ENCODE data around the gene NUCB2.
"Not testable (repeated sequence)": the region's sequence is repeated elsewhere in the genome, so short reads cannot be mapped to it uniquely, and the experiment has no call there.

Gene NUCB2

GRCh38 chr11:17276236-17277023 is at the start of gene NUCB2:
Gene NUCB2, plus strand, starts transcription at chr11:17276739. Its CDS starts 18,585 bp downstream, at chr11:17295324.
- peak; percentile 89 to 95 (median 93) for DNase-seq (ENCODE audit: low read depth in 3 of 3)

GRCh38 chr11:17228186-17228925 is 48.2 kb upstream of the NUCB2 start:
- not testable (repeated sequence) for DNase-seq (ENCODE audit: low read depth in 3 of 3)

DNA sequence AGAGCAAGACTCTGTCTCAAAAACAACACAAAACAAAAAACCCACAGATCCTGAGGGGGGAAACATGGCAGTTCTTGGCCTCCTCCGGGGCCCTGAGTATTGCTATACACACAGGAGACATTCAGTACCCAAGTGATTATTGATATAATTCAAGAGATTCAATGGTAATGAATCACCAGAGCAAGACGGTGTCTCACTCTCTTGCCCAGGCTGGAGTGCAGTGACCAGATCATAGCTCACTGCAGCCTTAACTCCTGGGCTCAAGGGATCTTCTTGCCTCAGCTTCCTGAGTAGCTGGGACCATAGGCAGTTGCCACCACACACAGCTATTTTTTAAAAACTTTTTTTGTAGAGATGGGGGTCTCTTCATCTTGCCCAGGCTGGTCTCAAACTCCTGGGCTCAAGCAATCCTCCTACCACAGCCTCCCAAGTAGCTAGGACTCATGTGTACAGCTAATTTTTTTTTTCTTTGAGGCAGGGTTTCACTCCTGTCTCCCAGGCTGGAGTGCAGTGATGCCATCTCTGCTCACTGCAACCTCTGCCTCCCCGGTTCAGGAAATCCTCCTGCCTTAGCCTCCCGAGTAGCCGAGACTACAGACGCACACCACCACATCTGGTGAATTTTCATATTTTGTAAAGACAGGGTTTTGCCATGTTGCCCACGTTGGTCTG is 46.9 kb upstream of the NUCB2 start:
- DNase-seq (ENCODE audit: low read depth in 3 of 3), result no peak

- no peak for DNase-seq (ENCODE audit: low read depth in 3 of 3)
These were observed 45.4 kb upstream of the NUCB2 start for GRCh38 chr11:17230867-17231851.

- no peak for DNase-seq (ENCODE audit: low read depth in 3 of 3)
These were observed 43.4 kb upstream of the NUCB2 start for GRCh38 chr11:17233101-17233500.

DNA sequence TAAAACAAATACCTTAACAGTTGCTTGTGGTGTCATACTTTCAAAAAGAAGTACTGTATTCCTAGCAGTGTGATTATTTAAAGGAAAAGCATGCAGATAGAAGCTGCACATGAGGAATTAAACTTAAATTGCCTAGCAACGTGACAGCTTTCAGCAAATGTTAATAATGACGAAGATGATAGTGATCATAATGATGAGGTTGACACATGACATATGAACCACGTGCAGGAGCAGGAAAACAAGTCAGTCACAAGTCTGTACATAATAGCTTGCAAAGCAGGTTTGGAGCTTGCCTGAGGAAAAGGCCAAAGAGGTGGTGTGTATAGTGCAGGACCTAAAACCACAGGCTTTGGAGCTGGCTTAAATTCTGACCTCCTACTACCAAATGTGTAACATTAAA is 38.2 kb upstream of the NUCB2 start:
- no peak for DNase-seq (ENCODE audit: low read depth in 3 of 3)

DNA sequence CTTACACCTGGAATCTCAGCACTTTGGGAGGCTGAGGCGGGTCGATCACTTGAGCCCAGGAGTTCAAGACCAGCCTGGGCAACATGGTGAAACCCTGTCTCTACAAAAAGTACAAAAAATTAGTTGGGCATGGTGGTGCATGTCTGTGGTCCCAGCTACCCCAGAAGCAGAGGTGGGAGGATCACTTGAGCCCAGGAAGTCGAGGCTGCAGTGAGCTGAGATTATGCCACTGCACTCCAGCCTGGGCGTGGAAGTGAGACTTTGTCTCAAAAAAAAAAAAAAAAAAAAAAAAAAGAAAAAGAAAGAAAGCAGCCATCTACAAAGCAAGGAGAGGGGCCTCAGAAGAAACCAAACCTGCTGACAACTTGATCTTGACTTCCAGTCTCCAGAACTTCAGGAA is 36.6 kb upstream of the NUCB2 start:
- not testable (repeated sequence) for DNase-seq (ENCODE audit: low read depth in 3 of 3)

GRCh38 chr11:17240780-17241179 is 35.8 kb upstream of the NUCB2 start:
- no peak for DNase-seq (ENCODE audit: low read depth in 3 of 3)

GRCh38 chr11:17242954-17243353 is 33.6 kb upstream of the NUCB2 start:
- DNase-seq (ENCODE audit: low read depth in 3 of 3), result not testable (repeated sequence)

GRCh38 chr11:17244046-17244445 is 32.5 kb upstream of the NUCB2 start:
- DNase-seq (ENCODE audit: low read depth in 3 of 3), result no peak

GRCh38 chr11:17250561-17251350 is 25.8 kb upstream of the NUCB2 start:
- no peak for DNase-seq (ENCODE audit: low read depth in 3 of 3)

DNA sequence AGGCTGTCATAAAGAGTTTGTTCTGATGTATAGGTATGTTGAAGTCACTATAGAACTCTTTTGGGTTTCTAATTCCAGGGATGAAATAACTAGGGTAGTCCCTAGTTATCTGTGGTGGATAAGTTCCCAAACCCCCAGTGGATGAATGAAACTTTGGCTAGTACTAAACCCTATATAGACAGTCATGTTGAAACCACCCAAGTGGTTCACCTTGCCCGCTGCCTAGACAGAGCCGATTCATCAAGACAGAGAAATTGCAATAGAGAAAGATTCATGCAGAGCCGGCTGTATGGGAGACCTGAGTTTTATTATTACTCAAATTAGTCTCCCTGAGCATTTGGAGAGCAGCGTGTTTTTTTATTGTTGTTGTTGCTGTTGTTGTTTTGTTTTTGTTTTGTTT is 23.8 kb upstream of the NUCB2 start:
- DNase-seq (ENCODE audit: low read depth in 3 of 3), result no peak

GRCh38 chr11:17256512-17256911 is 20.0 kb upstream of the NUCB2 start:
- DNase-seq (ENCODE audit: low read depth in 3 of 3), result no peak

DNA sequence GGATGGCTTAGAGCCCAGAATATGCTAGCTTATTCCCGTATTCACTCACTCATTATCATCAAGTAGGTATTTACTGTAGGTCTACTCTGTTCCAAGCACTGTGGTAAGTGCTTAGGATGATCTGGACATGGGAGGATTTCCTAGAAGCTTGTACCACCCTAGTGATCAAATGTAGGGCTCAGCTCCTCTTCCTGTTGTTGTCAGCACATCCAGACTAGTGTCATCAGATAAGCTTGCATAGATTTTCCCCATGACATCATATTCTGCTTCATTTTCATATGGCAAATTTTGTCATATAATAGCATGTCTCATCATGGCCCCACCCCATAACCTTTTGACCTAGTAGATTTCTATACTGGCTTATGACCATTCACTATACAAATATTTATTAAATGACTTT is 19.3 kb upstream of the NUCB2 start:
- no peak for DNase-seq (ENCODE audit: low read depth in 3 of 3)

DNA sequence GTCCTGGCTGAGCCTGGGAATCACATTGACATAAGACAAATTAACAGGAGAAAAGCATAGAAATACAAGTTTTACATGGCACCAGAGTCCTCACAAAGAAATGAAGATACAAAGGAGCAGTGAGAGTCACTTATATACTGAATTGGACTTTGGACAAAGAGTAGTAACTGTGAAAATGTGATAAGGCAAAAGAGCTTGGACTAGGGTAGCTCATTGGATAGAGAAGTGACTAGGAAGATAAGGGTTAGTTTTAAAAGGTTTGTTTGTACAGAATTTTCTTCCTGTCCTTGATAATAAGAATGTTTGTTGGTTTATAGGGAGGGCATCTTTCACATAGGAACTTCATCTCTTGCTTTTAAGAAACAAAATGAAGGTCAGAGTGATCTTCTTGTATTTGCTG is 17.9 kb upstream of the NUCB2 start:
- DNase-seq (ENCODE audit: low read depth in 3 of 3), result no peak

GRCh38 chr11:17259519-17259918 is 17.0 kb upstream of the NUCB2 start:
- no peak for DNase-seq (ENCODE audit: low read depth in 3 of 3)

GRCh38 chr11:17260020-17260419 is 16.5 kb upstream of the NUCB2 start:
- no peak for DNase-seq (ENCODE audit: low read depth in 3 of 3)

DNA sequence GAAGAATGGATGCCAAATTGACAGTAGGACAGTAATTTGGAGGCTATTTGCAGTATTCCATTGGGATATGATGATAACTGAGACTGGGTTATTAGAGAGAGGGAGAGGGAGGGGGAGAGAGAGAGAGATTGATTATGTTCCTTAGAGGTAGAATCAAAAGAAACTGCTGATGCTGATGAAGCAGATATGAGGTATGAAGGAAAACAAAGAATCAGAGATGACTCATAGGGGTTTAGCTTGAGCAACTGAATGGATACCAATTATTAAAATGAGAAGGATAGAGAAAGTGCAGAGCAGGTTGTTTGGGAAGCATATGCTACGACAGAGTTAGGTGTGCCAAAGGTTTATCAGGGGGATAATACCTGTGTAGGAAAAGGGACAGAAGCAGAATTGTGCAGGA is 12.8 kb upstream of the NUCB2 start:
- DNase-seq (ENCODE audit: low read depth in 3 of 3), result no peak

DNA sequence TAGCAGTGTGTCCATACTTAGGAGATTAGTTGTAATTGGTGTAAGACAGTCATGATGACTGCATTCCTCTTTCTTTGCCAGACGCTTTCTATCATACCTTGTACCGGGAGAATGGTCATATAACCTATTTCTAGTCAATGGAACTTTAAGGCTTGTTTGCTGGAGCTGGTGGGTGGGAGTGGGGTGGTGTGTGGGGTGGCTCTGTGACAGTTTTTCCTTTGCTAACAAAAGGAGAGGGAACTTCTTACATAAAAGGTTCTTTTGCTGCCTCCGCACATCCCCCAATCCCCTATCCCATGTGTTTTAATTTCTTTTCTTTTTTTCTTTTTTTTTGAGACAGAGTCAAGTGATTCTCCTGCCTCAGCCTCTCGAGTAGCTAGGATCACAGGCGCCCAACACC is 9.8 kb upstream of the NUCB2 start:
- DNase-seq (ENCODE audit: low read depth in 3 of 3), result no peak

- DNase-seq (ENCODE audit: low read depth in 3 of 3), result no peak
These were observed 9.0 kb upstream of the NUCB2 start for GRCh38 chr11:17267576-17267975.

- not testable (repeated sequence) for DNase-seq (ENCODE audit: low read depth in 3 of 3)
These were observed 8.0 kb upstream of the NUCB2 start for GRCh38 chr11:17268500-17268899.

Measured in stimulated activated CD4-positive, alpha-beta T cell treated with anti-CD3 and anti-CD28 coated beads, TNF-alpha, amount 100 ng/mL, for 4 hours (primary cell).